Measurements from ENCODE around the gene AIFM3. TPM values are rescaled to one million over a fixed set of nuclear protein-coding genes. Genes with fewer than 3 reads are reported as not detected.
A peak's percentile ranks its signal among the peaks of the same experiment; 100 is the strongest.
"Not testable (repeated sequence)": the region's sequence is repeated elsewhere in the genome, so short reads cannot be mapped to it uniquely, and the experiment has no call there.

Gene AIFM3
- total RNA-seq, 1 experiment from 2014 or later: 10.9 TPM

DNA sequence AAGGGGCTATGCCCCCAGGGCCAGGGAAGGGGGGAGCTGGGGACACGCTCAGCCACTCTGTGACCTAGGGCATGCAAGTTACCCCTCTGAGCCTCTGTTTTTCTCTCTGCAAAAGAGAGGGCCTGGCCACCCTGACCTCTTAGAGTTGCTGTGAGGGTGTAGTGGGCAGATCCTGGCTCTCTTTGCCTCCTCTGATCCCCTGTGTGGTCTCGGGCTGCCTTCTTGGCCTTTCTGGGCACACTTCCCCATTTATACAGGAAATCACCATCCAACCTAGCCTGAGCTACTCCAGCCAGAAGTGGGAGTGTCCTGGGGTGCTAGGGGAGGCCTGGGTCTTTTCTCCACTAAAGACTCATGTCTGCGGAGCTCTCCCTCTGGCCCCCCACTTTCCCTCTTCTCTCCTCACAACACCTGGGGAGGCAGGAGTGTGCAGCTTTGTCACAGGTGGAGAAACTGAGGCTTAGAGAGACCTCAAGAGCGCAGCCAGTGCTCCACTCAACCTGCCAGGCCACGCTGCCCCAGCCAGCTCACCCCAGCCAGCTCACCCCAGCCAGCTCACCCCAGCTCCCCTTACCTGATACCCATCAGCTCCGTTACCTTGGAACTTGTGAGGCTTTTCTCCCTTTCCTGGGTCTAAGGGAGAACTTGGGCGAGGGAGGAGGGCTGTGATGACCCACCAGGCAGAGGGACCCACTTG, 1.4 kb downstream of the AIFM3 start:
- in situ Hi-C loops (cut with HindIII; ENCODE audit: low pct_unique_long_range_greater_than_20kb, low sequenced_read_pairs): no loop called here
- DNase-seq (ENCODE audit: low read depth): no peak

DNA sequence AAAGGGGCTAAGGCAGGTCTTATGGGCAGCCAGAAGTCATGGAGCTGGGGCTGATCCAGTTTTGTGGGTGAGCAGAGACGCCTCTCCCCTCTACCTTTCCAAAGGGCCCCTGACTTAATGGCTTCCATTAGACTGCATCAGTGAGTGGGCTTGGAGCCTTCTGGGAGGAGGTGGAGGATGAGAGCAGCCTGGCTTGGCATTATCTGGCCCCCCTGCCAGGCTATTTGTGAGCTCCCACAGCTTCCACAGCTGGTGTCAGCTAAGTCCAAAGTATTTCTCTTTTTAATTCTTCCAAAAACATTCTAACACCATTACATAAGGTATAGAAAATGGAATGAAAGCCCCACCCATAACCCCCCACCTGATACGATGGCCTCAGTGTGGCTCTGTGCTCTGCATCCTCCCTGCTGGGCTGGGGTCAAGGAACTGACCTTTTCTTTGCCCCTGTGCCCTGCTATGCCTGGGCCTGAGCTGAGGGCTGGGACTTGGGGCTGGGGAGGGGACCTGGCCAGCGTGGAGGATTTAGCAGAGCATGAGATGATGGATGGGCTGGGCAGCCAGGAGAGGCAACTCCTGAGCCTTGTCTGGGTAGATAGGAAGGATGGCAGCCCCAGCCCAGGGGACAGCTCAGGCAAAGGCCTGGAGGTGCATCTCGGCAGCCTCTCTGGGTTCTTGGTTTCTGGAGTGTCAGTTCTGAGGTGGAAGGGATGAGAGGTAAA, 4.0 kb downstream of the AIFM3 start:
- no peak for DNase-seq (ENCODE audit: low read depth)
- in situ Hi-C loops (cut with HindIII; ENCODE audit: low pct_unique_long_range_greater_than_20kb, low sequenced_read_pairs): no loop called here

DNA sequence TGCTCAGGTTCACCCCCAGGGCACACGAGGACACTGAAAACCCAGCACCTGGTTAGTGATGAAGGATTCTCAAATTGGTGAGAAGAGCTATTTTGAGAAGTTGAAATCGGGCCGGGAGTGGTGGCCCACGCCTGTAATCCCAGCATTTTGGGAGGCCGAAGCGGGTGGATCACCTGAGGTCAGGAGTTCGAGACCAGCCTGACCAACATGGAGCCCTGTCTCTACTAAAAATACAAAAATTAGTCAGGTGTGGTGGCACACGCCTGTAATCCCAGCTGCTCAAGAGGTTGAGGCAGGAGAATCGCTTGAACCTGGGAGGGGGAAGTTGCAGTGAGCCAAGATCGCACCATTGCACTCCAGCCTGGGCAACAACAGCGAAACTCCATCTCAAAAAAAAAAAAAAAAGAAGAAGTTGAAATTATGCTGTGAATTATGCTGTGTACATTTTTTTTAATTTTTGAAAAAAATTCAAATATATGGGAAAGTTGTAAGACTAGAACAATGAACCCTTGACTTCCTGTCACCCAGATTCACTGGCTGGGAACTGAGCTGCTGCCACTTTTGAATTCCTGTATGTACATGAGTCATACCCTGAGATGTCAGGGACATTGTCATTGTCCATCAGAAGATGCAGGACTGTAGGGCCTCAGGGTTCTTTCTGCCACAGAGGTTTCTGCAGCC, 5.1 kb downstream of the AIFM3 start:
- in situ Hi-C loops (cut with HindIII; ENCODE audit: low pct_unique_long_range_greater_than_20kb, low sequenced_read_pairs): not testable (repeated sequence)
- DNase-seq (ENCODE audit: low read depth): peak; percentile 33

DNA sequence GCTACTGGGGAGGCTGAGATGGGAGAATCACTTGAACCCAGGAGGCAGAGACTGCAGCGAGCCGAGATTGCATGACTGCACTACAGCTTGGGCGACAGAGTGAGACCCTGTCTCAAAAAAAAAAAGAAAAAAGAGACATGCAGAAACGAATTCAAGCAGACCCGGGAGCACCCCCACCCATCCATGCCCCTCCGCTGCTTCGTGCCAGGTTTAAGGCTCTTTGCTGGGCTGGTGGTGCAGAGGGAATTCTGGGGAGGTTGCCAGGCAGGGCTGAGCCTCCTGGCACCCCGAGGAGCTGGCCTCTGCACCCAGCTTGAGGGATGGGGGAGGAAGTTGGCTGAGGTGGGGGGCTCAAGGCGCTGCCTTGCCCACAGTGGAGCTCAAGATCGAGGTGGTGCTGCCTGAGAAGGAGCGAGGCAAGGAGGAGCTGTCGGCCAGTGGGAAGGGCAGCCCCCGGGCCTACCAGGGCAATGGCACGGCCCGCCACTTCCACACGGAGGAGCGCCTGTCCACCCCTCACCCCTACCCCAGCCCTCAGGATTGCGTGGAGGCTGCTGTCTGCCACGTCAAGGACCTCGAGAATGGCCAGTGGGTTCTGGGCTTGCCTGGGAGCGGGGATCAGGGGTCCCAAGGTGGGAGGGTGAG, 6.0 kb downstream of the AIFM3 start:
- no peak for DNase-seq (ENCODE audit: low read depth)

DNA sequence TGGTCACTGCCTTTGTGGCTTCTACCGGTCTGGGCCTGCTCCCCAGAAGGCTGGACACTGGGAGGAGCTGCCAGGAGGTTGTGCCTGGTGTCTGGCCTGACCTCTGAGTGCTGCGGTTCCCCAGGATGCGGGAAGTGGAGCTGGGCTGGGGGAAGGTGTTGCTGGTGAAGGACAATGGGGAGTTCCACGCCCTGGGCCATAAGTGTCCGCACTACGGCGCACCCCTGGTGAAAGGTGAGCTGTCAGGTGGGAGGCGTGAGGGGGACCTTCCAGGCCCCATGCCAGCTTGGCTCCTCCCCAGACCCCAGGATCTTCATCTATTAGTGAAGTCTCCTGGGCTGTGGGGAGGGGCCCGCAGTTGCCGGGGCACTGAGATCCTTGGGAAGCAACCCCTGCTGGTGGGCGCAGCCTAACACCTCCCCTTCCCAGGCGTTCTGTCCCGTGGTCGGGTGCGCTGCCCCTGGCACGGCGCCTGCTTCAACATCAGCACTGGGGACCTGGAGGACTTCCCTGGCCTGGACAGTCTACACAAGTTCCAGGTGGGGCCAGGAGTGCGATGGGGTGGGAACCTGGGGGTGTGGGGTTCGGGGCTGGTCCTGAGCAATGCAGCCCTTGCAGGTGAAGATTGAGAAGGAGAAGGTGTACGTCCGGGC, 6.7 kb downstream of the AIFM3 start:
- in situ Hi-C loops (cut with HindIII; ENCODE audit: low pct_unique_long_range_greater_than_20kb, low sequenced_read_pairs): no loop called here
- no peak for DNase-seq (ENCODE audit: low read depth)

More for the DNA sequence above, 6.0 kb downstream of the AIFM3 start:
- in situ Hi-C loops (cut with HindIII; ENCODE audit: low pct_unique_long_range_greater_than_20kb, low sequenced_read_pairs): no loop called here

DNA sequence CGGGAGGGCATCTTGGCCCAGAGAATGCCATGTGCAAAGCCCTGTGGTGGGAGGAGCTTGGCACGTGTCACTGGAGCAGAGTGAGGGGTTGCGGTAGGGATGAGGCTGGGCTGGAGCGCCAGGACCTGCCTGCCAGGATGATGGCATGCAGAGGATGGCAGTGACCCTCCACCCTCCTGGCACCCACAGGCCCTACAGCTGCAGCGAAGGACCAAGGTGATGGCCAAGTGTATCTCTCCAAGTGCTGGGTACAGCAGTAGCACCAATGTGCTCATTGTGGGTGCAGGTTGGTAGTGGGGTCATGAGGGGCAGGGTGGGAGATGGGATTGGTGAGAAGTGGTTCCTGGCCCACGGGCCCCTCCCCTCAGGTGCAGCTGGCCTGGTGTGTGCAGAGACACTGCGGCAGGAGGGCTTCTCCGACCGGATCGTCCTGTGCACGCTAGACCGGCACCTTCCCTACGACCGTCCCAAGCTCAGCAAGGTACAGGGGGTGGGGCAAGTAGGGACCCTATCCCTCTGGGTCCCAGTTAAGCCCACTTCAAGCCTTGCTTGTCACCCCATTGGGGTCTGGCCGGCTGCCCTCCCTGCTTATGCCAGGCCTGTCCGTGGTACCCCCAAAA, 7.4 kb downstream of the AIFM3 start:
- in situ Hi-C loops (cut with HindIII; ENCODE audit: low pct_unique_long_range_greater_than_20kb, low sequenced_read_pairs): no loop called here
- no peak for DNase-seq (ENCODE audit: low read depth)

DNA sequence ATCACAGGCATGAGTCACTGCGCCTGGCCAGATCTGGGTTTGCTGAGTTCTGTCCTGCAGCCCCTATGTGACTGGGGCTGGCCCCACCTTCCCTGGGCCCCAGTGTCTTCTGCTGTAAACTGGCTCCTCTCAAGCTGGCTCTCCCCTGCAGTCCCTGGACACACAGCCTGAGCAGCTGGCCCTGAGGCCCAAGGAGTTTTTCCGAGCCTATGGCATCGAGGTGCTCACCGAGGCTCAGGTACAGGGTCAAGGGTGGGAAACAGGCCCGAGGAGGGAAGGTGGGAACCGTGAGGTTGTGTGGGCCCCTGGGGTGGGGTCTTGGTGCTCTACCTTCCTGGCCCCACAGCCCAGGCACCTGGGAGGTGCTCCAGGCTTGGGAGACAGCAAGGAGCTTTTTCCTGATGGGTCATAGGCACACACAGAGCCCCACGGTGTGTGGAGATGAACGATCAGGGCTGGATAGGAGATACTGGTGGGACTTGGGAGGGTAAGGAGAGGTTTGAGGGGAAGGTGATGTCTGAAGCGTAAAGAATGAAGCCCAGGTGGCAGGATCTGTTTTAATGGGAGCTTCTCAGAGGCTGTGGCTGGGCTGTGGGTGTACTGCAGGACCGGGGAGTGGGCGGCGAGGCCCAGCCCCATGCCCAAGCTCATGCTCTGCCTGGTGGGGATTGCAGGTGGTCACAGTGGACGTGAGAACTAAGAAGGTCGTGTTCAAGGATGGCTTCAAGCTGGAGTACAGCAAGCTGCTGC, 8.7 kb downstream of the AIFM3 start:
- DNase-seq (ENCODE audit: low read depth): no peak
- in situ Hi-C loops (cut with HindIII; ENCODE audit: low pct_unique_long_range_greater_than_20kb, low sequenced_read_pairs): no loop called here

DNA sequence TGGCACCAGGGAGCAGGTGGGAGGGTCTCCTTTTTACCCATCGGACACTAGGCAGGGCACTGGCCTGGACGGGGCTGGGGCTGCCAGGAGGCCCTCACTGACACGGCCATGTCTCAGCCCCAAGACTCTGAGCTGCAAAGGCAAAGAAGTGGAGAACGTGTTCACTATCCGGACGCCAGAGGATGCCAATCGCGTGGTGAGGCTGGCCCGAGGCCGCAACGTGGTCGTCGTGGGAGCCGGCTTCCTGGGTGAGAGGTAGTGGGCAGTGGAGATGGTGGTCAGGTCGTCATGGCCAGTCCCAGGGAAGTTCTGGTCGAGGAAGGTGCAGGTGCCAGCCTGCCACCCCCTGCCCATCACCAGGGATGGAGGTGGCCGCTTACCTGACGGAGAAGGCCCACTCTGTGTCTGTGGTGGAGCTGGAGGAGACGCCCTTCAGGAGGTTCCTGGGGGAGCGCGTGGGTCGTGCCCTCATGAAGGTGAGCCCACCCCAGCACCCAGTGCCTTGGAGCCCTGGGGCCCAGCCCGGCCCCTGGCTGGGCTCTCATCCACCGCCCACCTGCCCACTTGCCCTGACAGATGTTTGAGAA, 9.3 kb downstream of the AIFM3 start:
- no peak for DNase-seq (ENCODE audit: low read depth)
- in situ Hi-C loops (cut with HindIII; ENCODE audit: low pct_unique_long_range_greater_than_20kb, low sequenced_read_pairs): no loop called here

DNA sequence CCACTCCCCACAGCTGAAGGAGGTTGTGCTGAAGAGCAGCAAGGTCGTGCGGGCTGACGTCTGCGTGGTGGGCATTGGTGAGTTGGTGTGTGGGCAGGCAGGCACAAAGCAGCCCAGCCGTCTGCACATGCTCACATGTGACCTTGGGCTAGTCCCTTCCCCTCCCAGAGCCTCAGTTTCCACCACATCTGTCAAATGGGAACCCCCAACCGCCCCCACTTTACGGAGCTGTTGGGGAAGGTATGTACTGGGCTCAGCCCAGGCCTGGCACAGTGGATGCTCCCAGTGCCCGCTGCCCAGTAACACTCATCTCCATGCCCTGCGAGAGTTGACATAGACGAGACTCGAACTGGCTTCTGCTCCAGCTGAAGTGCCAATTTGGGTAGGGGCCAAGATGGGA, 10.0 kb downstream of the AIFM3 start:
- in situ Hi-C loops (cut with HindIII; ENCODE audit: low pct_unique_long_range_greater_than_20kb, low sequenced_read_pairs): no loop called here
- no peak for DNase-seq (ENCODE audit: low read depth)

DNA sequence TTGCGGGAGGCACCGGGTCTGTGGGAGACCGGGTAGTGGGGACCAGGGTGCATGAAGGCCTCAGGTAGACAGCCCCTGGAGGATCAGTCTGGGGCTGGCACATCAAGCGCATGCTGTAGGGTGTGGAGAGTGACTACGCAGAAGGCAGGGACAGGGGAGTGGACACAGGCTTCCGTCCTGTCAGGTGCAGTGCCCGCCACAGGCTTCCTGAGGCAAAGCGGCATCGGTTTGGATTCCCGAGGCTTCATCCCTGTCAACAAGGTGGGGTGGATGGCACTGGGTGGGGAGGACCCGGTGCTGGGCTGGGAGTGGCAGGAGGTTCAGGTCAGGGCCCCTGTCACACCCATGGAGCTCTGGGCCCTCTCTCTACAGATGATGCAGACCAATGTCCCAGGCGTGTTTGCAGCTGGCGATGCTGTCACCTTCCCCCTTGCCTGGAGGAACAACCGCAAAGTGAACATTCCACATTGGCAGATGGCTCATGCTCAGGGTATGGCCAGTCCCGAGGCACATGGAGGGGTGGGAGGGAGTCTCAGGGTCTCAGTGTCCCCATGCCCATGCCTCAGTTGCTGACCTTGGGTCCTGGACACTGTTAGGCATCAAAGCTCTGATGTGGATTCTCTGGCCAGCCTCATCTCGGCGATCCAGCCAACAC, 10.6 kb downstream of the AIFM3 start:
- DNase-seq (ENCODE audit: low read depth): no peak
- in situ Hi-C loops (cut with HindIII; ENCODE audit: low pct_unique_long_range_greater_than_20kb, low sequenced_read_pairs): no loop called here

DNA sequence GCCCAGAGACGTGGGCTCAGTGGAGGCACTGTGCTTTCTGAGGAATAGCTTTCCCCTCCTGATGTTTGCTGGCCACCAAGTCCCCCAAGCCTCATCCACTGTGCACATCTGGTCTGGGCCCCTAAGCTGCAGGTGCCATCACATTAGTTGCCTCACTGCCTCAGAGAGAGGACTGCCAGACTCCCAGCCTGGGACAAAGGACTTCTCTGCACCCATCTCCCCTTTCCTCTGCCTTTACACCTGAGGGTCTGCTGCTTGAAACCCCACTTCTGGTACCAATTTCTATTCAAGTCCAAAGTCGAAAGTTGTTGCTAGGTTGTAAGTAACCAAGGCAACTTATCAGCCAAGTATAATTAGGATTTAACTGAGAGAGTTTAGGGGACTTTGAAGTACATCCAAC, 11.4 kb downstream of the AIFM3 start:
- in situ Hi-C loops (cut with HindIII; ENCODE audit: low pct_unique_long_range_greater_than_20kb, low sequenced_read_pairs): no loop called here
- DNase-seq (ENCODE audit: low read depth): no peak

DNA sequence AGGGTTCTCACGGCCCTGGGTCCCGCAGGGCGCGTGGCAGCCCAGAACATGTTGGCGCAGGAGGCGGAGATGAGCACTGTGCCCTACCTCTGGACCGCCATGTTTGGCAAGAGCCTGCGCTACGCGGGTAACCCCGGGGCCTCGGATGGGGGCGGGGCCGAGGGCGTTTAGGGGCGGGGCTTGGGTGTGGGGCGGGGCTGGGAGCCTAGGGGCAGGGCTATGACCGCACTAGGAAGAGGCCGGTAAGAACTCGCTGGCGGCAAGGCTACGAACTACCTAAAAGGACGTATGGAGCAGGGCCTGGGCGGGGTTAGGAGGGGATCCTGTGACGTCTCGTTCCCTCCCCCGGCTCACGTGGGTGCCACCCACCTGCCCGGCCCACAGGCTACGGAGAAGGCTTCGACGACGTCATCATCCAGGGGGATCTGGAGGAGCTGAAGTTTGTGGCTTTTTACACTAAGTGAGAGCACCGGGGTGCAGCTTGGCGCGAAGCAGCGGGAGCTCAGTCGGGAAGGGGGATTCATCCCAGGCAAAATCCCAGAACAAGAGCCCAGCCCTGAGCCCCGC, 12.3 kb downstream of the AIFM3 start:
- peak; percentile 64 for DNase-seq (ENCODE audit: low read depth)
- in situ Hi-C loops (cut with HindIII; ENCODE audit: low pct_unique_long_range_greater_than_20kb, low sequenced_read_pairs): no loop called here

DNA sequence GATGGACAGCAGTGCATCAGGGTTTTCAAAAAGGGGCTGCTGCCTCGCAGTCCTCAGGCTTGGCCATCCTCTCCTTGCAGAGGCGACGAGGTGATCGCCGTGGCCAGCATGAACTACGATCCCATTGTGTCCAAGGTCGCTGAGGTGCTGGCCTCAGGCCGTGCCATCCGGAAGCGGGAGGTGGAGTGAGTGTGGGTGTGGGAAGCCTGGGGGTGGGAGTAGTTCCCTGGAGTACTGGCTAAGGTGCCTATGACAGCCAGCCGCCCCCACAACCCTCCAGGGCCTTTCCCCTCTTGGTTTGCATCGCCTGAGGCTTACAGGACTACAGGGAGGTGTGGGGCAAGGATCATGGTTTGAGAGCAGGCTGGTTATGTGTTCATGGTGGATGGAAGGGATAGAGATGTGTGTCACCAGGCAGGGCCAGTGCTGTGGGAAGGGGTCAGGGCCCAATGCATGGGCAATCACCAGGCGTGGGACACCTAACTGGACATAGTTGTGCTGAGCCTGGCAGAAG, 12.9 kb downstream of the AIFM3 start:
- in situ Hi-C loops (cut with HindIII; ENCODE audit: low pct_unique_long_range_greater_than_20kb, low sequenced_read_pairs): no loop called here
- DNase-seq (ENCODE audit: low read depth): no peak

DNA sequence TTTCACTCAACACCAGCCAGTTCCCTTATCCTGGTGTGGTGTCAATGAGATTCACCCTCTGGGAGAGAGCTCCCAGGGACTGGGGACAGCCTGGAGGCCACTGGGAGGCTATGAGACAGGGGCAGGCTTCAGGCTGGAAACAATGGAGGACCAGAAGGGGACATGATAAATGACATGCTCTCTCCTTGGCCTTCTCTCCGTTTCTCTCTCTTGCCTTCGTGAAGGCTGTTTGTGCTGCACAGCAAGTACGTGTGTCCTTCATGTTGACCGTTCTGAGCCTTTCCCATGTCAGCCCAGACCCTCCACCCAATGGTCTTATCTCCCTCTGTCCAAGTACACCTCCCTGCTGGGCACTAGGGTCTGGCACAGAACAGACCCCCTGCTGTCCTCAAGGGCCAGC, 13.5 kb downstream of the AIFM3 start:
- in situ Hi-C loops (cut with HindIII; ENCODE audit: low pct_unique_long_range_greater_than_20kb, low sequenced_read_pairs): no loop called here
- no peak for DNase-seq (ENCODE audit: low read depth)

DNA sequence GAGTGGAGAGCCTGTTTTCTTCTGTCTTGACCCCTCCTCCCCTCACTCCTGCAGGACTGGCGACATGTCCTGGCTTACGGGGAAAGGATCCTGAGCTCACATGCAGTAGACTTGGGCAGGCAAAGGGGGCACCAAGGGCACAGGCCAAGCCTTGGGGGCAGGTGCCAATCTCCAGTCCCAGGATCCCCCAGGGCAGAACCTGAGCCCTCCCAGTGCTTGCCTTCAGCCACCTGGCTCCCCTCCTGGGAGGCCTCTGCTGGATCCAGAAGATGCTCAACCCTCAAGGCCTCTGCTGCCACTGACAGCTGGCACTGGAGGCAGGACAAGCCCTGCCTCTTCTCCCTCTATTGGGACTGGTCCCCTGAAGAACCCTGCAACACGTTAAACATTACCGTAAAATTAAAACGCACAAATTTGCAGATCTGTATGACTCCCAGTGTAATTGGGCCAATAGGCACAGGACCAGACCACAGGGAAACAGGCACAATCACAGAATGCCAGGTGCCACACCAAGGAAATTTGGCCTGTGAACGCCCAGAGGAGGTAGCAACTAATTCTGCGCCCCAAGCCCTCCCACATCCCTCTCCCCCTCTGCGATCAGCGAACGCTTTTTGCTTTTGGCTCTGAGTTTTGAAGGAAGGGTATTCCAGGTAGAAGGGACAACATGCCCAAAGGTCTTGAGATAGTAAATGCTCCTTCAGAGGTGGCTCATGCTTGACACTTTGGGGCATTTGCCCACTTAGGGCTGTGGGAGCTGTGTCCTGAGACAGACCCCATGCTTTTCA, 14.1 kb downstream of the AIFM3 start:
- in situ Hi-C loops (cut with HindIII; ENCODE audit: low pct_unique_long_range_greater_than_20kb, low sequenced_read_pairs): no loop called here
- no peak for DNase-seq (ENCODE audit: low read depth)

All from Caki2 (cell line).